RWPE2 (cell line): ENCODE data around the gene ESR2.

ENCODE experiments used
- ATAC-seq: fragments of 200-7000 bp; cut with Tn5 transposase; 3 replicates; pipeline ENCODE4 v1.9.1; 2021; ENCODE audit warnings: low read depth
- DNase-seq: peaks from one replicate; pipeline ENCODE4 v3.0.0-alpha.2; 2020; ENCODE audit warnings: low spot score
- H3K27ac ChIP-seq: fragments of 450-650 bp; 2 replicates; pipeline ENCODE4 v1.5.1; 2017; ENCODE audit warnings: mild to moderate bottlenecking; ENCODE audit not compliant: poor library complexity, severe bottlenecking
- H3K27me3 ChIP-seq: fragments of 250-450 bp; sonication (Bioruptor Pico); 2 replicates; pipeline ENCODE4 v1.5.1; 2021; ENCODE audit warnings: mild to moderate bottlenecking, moderate library complexity; ENCODE audit not compliant: insufficient read depth, poor library complexity, severe bottlenecking
- H3K36me3 ChIP-seq: fragments of 250-450 bp; sonication (Bioruptor Pico); 2 replicates; pipeline ENCODE4 v1.5.1; 2020; ENCODE audit warnings: low read depth, mild to moderate bottlenecking, moderate library complexity
- H3K4me1 ChIP-seq: fragments of 250-450 bp; sonication (Bioruptor Pico); 2 replicates; pipeline ENCODE4 v1.5.1; 2021; ENCODE audit warnings: mild to moderate bottlenecking, moderate library complexity; ENCODE audit not compliant: insufficient read depth, poor library complexity, severe bottlenecking
- H3K4me3 ChIP-seq: fragments of 250-450 bp; sonication (Bioruptor Pico); 2 replicates; pipeline ENCODE4 v1.5.1; 2021; ENCODE audit warnings: mild to moderate bottlenecking, moderate library complexity; ENCODE audit not compliant: severe bottlenecking
- H3K9me3 ChIP-seq: fragments of 250-450 bp; sonication (Bioruptor Pico); 2 replicates; pipeline ENCODE4 v1.5.1; 2021; ENCODE audit warnings: mild to moderate bottlenecking, moderate library complexity; ENCODE audit not compliant: severe bottlenecking
- TF ChIP-seq, protein P1 (sequence below): fragments of 450-650 bp; IDR thresholded peaks from one replicate; pipeline ENCODE4 v1.5.1; 2017; ENCODE audit warnings: mild to moderate bottlenecking, moderate library complexity; ENCODE audit not compliant: poor library complexity, severe bottlenecking

The ESR2 gene

DNA sequence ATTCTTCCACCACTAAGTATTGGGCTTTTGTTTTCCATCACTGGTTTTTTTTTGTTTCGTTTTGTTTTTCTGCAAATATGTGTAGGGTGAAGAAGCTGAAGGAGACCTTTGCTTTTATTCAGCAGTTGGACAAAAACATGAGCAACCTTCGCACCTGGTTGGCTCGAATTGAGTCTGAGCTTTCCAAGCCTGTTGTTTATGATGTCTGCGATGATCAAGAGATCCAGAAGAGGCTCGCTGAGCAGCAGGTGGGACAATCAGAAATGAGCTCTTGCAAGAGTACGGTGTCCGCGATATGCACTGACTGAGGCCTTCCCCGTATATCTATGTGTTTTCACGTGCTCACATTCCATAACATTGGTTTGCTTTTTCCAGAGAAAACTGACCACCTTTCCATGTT lies 91.5 kb downstream of the ESR2 start:
- DNase-seq, result no peak
- ATAC-seq, result no peak
- H3K9me3 ChIP-seq, result no peaks in the 10 kb centered on the region
- TF ChIP-seq, protein P1, sequence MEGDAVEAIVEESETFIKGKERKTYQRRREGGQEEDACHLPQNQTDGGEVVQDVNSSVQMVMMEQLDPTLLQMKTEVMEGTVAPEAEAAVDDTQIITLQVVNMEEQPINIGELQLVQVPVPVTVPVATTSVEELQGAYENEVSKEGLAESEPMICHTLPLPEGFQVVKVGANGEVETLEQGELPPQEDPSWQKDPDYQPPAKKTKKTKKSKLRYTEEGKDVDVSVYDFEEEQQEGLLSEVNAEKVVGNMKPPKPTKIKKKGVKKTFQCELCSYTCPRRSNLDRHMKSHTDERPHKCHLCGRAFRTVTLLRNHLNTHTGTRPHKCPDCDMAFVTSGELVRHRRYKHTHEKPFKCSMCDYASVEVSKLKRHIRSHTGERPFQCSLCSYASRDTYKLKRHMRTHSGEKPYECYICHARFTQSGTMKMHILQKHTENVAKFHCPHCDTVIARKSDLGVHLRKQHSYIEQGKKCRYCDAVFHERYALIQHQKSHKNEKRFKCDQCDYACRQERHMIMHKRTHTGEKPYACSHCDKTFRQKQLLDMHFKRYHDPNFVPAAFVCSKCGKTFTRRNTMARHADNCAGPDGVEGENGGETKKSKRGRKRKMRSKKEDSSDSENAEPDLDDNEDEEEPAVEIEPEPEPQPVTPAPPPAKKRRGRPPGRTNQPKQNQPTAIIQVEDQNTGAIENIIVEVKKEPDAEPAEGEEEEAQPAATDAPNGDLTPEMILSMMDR, result no peak
- no peaks in the 10 kb centered on the region for H3K27me3 ChIP-seq
- H3K4me3 ChIP-seq, result no peak overlapping the region
- no peak overlapping the region for H3K27ac ChIP-seq
- H3K36me3 ChIP-seq, result peaks cover 7% of the 10 kb centered on the region; the same call in 1 of the 2 replicates
- no peaks in the 10 kb centered on the region for H3K4me1 ChIP-seq

DNA sequence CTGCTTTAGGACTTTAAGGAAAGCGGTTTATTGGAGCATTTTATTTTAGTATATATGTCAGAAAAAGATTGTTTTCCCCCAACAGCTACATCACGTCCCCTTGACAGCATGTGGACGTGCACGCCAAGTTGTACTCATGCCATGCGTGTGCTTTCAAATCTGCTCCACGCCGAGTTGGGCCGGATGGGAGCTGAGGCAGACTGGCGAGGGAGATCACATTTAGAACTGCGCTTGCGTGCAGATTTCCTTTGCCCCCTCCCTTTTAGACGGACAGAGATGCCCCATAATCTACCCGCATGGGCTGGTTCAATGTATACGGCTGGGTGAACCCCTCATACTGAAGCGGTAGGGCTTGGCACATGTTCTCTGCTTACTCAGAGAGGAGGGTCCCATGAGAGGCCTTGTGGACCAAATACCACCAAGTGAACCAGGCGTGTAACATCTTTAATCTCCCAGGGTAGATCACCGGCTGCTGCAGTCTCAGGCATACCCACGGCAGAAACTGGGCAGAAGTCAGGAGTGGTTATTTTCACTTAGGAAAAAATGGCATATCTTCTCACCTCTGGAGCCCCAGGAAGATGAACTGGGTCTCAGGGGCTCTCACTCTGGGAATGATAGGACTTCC lies 92.1 kb downstream of the ESR2 start:
- H3K27ac ChIP-seq, result no peak overlapping the region
- DNase-seq (no peak), ATAC-seq (no peak)
- no peaks in the 10 kb centered on the region for H3K9me3 ChIP-seq
- TF ChIP-seq, protein P1, result no peak
- no peaks in the 10 kb centered on the region for H3K27me3 ChIP-seq
- no peaks in the 10 kb centered on the region for H3K4me1 ChIP-seq
- peaks cover 7% of the 10 kb centered on the region; the same call in 1 of the 2 replicates for H3K36me3 ChIP-seq
- no peak overlapping the region for H3K4me3 ChIP-seq

GRCh38 chr14:64201296-64201695 lies 92.9 kb downstream of the ESR2 start:
- Histone ChIP-seq H3K4me1 (no peaks in the 10 kb centered on the region), H3K27ac (no peak overlapping the region), H3K27me3 (no peaks in the 10 kb centered on the region), H3K4me3 (no peak overlapping the region), H3K9me3 (no peaks in the 10 kb centered on the region), H3K36me3 (peaks cover 7% of the 10 kb centered on the region; the same call in 1 of the 2 replicates)
- ATAC-seq (no peak), DNase-seq (no peak)
- TF ChIP-seq, protein P1, result no peak

GRCh38 chr14:64200170-64200569 lies 94.0 kb downstream of the ESR2 start:
- Histone ChIP-seq H3K9me3 (no peaks in the 10 kb centered on the region), H3K27me3 (no peaks in the 10 kb centered on the region), H3K4me1 (no peaks in the 10 kb centered on the region), H3K36me3 (peaks cover 7% of the 10 kb centered on the region; the same call in 1 of the 2 replicates), H3K27ac (no peak overlapping the region), H3K4me3 (no peak overlapping the region)
- ATAC-seq (no peak), DNase-seq (no peak)
- TF ChIP-seq, protein P1, result no peak

- Histone ChIP-seq H3K9me3 (no peaks in the 10 kb centered on the region), H3K4me3 (no peak overlapping the region), H3K27ac (no peak overlapping the region), H3K36me3 (no peaks in the 10 kb centered on the region; the same call in 1 of the 2 replicates), H3K4me1 (no peaks in the 10 kb centered on the region), H3K27me3 (no peaks in the 10 kb centered on the region)
- DNase-seq (no peak), ATAC-seq (no peak)
- TF ChIP-seq, protein P1, result no peak
Measured at GRCh38 chr14:64198486-64198885, 95.7 kb downstream of the ESR2 start.
